GM19372 (cell line): Measurements from ENCODE around the gene WWTR1.

ENCODE experiments used
- ATAC-seq: cut with Tn5 transposase; IDR thresholded peaks from one replicate; pipeline ENCODE4 v1.9.1; 2021; ENCODE audit warnings: mild to moderate bottlenecking, low read depth, moderate library complexity; ENCODE audit not compliant: unreplicated experiment

WWTR1 gene

DNA sequence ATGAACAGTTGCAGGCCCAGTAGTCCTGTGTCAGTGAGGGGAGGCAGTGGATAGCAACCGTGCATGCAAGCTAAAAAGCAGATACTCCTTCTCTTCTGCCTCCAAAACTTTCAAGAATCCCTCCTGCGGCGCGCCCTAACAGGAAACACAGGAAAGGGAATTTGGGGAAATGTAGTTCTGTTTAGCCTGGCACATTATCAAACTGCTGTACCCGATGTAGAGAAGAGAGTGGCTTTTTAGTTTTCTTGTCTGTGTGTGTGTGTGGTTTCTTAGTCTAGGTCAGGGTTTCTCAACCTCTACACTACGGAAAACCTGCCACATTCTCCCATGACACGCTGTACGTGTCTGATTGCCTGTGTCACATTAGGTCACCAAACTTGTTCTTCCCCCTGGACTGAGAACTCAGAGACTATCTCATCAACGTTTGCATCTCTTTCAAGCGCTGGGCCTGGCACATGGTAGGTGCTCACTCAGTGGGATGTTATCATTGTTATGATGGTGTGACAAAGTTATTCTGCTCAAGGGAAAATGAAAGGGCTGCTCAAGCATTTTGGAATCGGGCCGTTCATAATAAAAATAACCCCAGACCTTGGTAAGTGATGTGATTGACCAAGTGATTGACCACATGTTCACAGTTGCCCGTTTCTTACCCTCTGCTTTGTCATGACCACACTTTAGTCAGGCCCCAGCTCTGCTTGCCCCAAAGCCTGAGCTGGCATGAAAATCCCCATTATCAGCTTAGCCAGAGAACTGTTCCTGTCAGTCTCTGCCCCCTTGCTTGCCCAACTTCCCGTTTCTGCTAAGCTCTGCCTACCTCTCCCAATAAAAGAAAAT is 150.1 kb downstream of the WWTR1 start:
- ATAC-seq: no peak

DNA sequence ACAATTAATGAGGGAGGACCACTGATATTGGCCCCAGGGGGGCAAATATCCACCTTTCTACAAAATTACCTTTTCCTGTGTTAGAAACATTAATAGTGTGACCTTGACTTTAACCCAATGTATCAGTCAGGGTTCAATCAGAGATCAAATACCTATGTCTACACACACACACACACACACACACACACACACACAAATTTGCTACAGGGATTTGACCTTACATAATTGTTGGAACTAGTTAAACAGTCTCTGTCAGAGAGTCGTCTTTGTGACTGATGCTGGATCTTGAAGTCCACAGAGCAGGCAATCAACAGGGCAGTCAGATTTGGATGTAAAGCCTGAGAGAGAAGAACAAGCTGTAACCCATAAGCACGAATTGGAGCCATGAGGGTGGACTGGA is 150.9 kb downstream of the WWTR1 start:
- no peak for ATAC-seq

DNA sequence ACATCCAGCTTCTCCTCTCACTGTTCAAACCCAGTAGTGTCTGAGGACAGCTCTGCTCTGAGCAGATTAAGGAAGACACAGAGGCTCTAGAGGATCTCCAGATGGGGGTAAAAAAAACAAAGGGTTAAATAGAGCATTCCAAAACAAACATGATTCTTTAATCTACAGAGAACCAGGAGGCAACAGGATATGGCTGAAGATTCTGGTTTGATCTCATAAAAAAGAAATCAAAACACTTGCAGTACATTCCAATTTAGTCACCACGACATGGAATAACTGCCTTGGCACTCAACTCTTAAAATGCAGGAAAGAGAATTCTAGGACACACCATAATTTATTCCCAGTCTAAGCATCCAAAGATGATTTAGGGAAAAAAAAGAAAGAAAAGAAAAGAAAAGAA is 151.3 kb downstream of the WWTR1 start:
- no peak for ATAC-seq

DNA sequence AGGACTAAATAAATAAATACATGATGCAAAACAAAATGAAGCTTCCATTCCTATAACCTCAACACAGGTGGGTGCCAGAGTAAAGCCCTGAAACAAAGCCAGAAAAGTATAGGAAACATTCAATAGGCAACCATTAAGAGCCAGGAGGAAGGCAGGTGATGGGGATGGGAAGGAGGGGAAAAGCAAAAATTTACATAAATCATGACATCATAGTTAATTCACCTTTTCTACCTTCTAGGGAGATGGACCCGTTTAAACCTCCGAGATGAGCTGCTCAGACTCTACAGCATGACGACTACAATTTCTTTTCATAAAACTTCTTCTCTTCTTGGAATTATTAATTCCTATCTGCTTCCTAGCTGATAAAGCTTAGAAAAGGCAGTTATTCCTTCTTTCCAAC is 155.4 kb downstream of the WWTR1 start:
- ATAC-seq: no peak

DNA sequence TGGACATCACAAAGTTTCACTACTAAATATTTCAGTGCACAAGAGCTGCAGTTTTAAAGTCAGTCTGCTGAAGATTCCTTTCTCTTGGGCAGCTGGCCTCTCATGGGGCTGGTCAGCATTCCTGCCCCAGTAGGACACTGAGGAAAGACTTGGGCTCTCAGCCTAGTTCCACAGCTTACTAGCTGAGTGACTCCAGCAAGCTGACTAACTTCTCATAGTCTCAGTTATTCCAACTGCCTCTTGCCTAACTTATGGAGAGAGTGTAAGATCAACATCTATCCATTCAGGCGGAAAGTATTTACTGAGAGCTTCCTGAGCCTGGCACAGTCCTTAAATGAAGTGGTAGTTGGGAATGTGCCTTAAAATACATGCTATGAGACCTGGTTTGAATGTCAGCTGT is 156.3 kb downstream of the WWTR1 start:
- no peak for ATAC-seq

DNA sequence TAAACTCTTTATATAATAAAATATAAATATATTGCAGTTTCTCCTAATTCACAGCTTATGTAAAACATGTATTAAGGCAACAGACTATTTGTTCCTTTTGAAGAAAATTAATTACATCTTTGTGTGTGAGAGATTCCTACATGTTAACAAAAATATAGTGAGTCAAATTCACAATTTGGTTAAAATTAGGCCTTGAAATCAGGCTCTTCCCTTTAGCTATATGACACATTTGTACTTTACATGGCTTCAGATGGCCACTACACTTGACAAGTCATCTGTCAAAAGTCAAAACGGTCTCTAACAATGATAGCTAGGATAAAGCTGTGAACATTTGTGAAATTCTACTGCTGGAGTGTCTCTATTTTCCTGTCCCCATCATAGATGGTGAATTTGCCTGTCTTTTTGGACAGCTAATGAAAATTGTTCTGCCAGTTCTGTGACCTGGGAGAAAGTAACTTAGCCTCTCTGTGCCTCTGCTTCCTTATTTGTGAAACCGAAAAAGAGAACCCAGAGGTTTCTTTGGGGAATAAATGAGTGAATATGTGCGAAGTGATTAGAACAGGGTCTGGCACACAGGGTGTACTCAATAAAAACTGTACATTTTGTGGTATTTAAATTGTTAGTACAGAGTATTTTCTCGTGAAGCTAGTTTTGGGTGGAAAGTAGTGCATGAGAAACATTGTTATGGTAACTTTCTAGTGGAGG is 159.7 kb downstream of the WWTR1 start:
- ATAC-seq: no peak

DNA sequence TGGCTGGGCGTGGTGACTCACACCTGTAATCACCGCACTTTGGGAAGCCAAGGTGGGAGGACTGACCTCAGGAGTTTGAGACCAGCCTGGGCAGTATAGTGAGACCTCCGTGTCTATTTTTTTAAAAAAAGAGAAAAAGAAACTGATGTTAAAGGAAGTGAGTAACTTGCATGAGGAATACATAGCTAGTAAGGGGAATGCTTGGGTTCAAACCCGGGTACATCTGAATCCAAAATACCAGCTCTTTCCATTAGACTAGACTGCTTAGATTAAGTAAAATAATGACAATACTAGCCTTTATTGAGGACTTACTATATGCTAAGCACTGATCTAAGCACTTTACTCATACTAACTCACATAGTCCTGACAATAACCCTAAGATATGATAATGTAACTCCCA is 160.9 kb downstream of the WWTR1 start:
- ATAC-seq: no peak

DNA sequence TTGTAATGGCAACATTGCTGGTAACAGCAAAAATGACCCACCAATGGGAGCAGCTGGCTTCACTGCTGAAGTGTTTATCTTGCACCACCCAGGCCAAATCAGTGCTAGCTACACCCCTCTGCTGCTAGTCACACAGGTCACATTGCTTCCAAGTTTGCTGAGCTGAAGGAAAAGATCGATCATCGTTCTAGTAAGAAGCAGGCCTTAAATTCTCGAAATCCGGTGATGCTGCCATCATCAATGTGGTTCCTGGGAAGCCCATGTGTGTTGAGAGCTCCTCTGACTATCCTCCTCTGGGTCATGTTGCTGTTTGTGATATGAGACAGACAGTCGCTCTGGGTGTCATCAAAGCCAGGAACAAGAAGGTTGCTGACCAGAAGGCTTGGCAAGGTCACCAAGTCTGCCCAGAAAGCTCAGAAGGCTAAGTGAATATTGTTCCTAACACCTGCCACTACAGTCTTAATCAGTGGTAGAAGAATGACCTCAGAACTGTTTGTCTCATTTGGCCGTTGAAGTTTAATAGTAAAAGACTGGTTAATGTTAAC is 162.2 kb downstream of the WWTR1 start:
- ATAC-seq: no peak

DNA sequence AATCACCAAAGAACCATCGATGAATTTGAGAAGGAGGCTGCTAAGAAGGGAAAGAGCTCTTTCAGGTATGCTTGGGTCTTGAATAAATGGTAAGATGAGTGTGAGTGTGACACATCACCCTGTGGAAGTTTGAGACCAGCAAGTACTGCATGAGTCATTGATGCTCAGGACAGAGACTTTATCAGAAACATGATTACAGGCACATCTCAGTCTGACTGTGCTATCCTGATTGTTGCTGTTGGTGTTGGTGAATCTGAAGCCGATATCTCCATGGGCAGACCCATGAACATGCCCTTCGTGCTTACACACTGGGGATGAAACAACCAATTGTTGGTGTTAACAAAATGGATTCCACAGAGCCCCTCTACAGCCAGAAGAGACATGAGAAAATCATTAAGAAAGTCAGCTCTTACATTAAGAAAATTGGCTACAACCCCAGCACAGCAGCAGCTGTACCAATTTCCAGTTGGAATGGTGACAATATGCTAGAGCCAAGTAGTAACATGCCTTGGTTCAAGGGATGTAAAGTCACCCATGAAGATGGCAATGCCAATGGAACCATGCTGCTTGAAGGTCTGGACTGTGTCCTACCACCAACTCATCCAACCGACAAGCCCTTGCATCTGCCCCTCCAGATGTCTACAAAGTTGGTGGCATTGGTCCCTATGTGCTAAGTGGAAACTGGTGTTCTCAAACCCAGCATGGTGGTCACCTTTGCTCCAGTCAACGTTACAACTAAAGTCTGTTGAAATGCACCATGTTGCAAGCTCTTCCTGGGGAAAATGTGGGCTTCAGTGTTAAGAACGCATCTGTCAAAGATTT is 162.9 kb downstream of the WWTR1 start:
- ATAC-seq: no peak

DNA sequence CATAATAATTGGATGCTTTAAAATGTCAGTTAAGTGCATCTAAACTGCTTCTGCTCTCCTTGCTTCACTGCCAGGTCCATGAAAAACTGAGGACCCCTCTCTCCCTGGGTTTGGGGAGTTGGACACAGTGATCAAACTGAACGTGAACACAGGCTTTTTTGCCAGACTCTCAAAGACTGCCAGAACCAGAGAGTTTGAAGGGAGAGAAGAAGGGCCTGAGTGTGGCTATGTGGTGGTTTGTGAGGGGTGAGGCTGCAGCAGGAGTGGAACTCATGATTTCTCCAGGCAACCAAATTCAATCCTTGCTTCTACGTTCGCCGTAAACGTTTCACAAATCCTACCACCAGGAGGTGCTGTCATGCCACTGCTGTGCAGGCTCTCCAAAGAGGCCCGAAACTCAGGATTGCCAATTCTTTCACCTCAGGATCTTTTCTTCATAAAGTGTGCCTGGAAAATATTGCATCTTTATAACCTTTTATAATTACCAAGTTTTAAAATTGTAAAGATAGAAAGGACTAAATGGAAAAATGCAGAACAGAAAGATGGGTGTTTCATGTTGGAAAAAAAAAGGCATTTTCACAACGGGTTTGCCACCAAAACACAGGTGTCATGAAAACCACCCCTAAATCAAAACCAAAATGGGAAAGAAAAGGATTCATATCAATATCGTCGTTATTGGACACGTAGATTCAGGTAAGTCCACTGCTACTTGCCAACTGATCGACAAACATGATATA is 163.6 kb downstream of the WWTR1 start:
- ATAC-seq: no peak

DNA sequence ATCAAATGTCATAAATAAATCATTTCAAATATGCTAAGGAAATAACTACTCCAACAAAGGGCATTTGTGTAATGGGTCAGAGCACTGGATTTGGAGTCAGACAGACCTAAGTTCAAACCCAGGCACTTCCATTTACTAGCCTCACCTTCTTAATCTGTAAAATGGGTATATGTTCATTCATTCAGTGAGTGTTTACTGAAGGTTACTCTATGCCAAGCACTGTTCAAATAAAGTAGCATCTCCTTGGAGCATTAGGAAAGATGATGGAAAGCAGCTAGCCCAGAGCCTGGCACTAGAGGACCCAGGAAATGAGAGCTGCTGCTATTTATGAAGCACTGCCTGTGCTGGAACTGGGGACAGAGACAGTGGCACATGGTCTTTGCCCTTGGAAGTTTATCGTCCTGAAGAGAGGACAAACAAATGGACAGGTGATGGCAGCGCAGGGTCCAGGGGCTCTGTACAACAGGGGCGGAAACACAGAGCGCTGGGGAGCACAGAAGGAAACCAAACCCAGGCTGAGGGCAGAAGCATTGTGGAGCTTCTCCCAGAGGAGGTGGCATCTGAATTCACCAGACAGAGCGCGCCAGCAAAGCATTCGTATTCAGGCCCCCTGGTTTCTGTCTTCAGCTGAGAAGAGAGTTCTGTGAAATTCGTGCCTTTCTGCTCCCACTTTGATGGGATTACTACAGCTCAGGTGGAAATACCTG is 164.4 kb downstream of the WWTR1 start:
- ATAC-seq: no peak

DNA sequence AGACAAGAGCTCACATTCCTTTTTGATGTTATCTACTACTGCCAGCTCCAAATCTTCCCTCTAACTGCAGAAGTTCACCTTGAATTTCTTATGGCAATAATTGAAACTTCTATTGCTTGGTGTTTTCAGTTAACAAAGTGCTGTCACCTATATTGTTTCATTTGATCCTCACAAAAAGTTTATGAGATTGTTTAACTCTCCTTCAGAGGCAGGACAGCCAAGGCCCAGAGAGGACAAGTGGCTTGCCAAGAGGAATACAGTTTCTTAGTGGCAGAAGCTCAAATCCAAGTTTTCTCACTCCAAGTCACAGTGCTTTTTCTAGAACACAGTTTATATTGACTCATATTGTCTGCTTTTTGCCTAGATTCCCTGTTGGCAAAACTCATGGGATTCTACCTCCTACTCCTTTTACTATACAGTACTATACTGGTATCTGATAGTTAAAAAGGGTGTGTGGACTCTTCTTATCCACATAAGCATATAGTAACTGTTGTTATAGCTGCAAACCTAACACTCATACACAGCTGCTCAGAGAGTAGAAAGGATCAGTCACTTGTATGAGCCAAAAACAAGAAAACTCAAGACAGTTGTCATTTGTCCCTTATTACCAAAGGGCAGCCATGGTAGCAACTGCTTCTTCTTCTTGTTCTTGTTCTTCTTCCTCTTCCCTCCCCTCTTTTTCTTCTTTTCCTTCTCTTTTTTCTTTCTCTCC is 167.4 kb downstream of the WWTR1 start:
- ATAC-seq: no peak

DNA sequence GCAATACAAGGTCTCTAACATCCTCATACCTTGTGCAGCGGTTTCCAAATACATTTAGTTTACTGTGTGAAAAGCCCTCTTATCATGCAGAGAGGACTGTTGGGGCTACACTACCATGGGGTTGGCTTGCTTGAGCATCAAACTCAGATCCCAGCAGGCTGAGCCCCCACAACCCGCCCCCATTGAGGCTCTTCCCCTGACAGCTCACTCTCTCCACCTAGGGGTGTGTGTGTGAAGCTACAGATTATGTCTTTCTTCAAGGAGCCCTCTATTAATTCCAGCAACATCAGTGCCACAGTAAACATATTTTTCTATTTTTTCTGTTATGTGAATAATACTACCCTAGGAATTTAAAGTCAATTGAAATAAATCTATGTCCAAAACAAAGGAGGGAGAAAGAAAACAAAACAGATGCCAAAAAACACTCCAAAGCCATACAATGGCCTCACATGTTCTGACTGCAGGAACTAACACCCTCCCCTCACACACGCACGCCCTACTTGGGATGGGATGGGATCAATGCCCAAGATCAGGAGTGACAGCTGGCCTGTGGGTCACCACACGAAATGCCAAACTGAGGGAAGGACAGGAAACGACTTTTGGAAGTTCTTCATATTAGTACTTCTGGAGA is 168.7 kb downstream of the WWTR1 start:
- ATAC-seq: no peak

DNA sequence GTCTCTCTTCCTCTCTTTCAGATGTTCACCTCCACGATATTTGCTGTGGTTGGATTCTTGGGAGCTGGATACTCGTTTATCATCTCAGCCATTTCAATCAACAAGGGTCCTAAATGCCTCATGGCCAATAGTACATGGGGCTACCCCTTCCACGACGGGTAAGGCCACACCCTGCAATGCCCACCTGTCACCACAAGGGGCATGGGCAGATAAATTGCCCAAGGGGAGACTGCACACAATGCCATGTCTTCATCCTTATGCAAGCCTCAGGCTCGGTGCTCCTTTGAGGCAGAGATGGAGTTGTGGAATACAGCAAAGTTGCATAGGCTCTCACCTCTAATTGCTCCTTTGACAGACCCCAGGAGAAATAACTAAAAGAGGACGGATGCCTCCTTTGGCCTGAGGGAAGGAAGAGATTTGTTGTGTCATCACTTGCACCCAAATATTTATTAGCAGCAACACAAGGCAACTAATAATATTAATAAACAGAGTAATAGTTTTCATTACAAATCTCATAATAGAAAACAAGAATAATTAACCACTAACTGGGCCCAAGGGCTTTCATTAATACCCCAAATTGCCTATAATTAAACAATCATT is 170.1 kb downstream of the WWTR1 start:
- ATAC-seq: peak; percentile 81

DNA sequence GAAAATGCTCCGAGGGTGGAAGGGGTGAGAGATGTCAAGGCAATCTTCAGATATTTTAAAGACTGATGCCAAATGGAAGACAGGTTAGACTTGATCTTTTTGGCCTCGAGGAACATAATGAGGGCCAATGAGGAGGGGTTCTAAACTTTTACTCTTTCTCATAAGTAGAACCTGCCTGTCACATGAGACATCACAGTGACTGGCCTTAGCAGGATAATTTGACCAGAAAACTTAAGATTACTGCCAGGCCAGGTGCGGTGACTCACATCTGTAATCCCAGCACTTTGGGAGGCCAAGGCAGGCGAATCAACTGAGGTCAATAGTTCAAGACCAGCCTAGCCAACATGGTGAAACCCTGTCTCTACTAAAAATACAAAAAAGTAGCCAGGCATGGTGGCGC is 171.1 kb downstream of the WWTR1 start:
- no peak for ATAC-seq

DNA sequence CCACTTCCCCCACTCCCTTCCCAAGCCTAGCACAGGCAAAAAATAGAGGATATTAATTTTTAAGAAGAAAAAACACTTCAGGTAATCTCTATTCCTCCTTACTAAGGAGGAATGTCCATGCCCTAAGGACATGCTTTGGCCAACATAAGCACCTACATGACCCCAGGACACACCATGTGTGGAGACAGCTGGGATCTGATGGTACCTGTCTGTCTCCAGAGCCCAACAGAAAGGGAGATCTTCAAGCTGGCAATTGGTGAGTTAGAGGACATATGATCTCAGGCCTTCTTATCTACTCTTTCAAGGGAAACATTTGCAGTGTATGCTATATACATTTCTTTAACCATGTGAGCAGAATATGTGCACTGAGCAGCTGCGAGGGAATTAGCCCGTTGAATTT is 176.3 kb downstream of the WWTR1 start:
- ATAC-seq: no peak

DNA sequence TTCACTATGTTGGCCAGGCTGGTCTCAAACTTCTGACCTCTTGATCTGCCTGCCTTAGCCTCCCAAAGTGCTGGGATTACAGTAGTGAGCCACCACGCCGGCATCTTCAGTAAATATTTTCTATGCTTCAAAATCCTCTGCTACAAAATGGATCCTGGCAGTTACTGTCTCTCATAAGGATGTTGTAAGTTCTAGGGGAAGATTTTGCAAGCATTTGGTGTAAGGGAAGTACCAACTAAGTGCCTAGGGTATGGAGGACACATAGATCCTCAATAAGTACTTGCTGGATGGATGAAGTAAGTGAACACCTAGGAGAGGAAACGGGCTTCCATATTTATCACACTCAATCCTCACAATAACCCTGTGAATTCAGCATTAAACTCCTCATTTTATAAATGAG is 176.8 kb downstream of the WWTR1 start:
- ATAC-seq: no peak

DNA sequence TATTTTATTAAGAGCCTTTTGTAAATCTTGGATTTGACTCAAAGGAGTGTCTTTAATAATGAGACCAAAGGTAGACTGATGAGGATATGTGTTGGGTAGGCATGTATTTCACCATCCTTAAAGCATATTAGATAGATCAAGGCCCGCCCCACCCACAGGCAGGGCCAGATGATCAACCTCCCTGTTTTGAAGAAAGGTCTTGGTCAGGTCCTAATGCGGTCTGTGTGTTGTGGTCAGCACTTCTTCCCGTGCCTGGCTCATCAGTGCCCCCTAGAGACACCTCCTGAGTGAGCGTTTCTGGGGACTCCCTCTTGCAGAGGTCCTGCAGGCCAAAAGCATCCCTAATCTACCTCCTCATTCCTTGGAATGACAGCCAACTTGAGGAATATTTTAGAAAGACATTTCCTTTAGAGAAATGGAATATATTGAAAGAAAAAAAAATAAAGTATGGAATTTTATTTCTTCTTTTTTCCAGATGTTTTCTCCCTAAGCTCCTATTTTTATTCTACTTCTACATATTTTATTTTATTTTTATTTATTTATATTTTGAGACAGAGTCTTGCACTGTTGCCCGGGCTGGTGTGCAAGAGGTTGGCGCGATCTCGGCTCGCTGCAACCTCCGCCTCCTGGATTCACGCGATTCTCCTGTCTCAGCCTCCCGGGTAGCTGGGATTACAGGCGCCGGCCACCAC is 177.4 kb downstream of the WWTR1 start:
- ATAC-seq: peak; percentile 99
